Activated naive CD4-positive, alpha-beta T cell treated with anti-CD3 and anti-CD28 coated beads, Interleukin-2, amount 10 ng/mL, durations not matched to agents 7 days and 5 days (primary cell): Measurements from ENCODE around the gene PER1.

Experiments used
- CTCF ChIA-PET: fragments of 350-600 bp; sonication (Branson Sonifier 250); formaldehyde crosslinking; loops from one replicate; lab custom pipeline; 2021; ENCODE audit warnings: antibody characterized with exemption; lab: Charles Lee
- DNase-seq: peaks from one replicate; pipeline ENCODE4 v3.0.0-alpha.2; 2020
- H3K27ac Mint-ChIP-seq: one replicate; pipeline ENCODE4 v1.8.0; 2021; ENCODE audit warnings: mild to moderate bottlenecking, moderate library complexity, mixed read lengths
- H3K27me3 Mint-ChIP-seq: one replicate; pipeline ENCODE4 v1.8.0; 2021; ENCODE audit warnings: mild to moderate bottlenecking, mixed read lengths
- H3K36me3 Mint-ChIP-seq: one replicate; pipeline ENCODE4 v1.8.0; 2021; ENCODE audit warnings: mixed read lengths
- H3K4me1 Mint-ChIP-seq: one replicate; pipeline ENCODE4 v1.8.0; 2021; ENCODE audit warnings: mixed read lengths
- H3K4me3 Mint-ChIP-seq: one replicate; pipeline ENCODE4 v1.8.0; 2021; ENCODE audit warnings: mild to moderate bottlenecking, moderate library complexity, mixed read lengths
- H3K9me3 Mint-ChIP-seq: one replicate; pipeline ENCODE4 v1.8.0; 2021; ENCODE audit warnings: mixed read lengths

PER1 gene, protein sequence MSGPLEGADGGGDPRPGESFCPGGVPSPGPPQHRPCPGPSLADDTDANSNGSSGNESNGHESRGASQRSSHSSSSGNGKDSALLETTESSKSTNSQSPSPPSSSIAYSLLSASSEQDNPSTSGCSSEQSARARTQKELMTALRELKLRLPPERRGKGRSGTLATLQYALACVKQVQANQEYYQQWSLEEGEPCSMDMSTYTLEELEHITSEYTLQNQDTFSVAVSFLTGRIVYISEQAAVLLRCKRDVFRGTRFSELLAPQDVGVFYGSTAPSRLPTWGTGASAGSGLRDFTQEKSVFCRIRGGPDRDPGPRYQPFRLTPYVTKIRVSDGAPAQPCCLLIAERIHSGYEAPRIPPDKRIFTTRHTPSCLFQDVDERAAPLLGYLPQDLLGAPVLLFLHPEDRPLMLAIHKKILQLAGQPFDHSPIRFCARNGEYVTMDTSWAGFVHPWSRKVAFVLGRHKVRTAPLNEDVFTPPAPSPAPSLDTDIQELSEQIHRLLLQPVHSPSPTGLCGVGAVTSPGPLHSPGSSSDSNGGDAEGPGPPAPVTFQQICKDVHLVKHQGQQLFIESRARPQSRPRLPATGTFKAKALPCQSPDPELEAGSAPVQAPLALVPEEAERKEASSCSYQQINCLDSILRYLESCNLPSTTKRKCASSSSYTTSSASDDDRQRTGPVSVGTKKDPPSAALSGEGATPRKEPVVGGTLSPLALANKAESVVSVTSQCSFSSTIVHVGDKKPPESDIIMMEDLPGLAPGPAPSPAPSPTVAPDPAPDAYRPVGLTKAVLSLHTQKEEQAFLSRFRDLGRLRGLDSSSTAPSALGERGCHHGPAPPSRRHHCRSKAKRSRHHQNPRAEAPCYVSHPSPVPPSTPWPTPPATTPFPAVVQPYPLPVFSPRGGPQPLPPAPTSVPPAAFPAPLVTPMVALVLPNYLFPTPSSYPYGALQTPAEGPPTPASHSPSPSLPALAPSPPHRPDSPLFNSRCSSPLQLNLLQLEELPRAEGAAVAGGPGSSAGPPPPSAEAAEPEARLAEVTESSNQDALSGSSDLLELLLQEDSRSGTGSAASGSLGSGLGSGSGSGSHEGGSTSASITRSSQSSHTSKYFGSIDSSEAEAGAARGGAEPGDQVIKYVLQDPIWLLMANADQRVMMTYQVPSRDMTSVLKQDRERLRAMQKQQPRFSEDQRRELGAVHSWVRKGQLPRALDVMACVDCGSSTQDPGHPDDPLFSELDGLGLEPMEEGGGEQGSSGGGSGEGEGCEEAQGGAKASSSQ (N-terminal part only)

DNA sequence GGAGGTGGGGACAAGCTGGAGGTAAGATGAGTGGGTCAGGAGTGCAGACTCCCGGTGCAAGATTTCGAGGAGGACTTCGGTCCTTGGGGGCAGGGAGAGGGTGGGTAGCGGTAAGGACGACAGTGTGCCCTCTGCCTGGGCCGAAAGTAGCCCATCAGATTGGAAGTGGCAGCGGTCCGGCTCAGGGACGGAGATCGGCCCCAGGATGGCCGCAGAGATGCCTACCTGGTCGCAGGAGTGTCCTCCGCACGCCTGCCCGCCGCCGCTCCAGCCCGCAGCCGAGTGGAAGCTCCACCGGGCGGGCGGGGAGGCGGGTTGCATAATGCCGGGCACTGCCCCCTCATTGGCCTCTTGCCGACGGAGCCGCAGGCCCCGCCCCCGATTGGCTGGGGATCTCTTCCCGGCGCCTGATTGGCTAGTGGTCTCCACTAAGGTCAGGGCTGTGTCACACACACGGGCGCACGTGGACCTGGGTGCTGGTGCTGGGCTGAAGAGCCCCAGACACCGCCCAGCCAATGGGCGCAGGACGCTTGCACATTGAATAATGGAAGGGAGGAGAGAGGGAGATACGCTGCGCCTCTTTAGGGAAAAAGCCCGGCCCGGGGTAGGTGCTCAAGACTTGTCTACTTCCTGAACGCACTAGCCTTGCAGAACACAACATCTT is at the start of gene PER1:
PER1 (minus strand) TSS at position 293 of the 664 bp plus-strand sequence. CDS start 1,698 bp downstream, outside the sequence.
- Mint-ChIP-seq H3K36me3 (peaks cover 19% of the 10 kb centered on the region), H3K27me3 (no peaks in the 10 kb centered on the region), H3K9me3 (no peaks in the 10 kb centered on the region), H3K4me3 (peak within 1 kb of the TSS; percentile 89), H3K27ac (peak within 1 kb of the TSS; percentile 90), H3K4me1 (peaks cover 35% of the 10 kb centered on the region)
- CTCF ChIA-PET, result interaction anchor here (1.5 to 2.1 kb wide), 2 partner anchors 9 to 14 kb away, joined by 3 to 11 read pairs; no protein-coding TSS in a partner anchor
- DNase-seq, result peak; percentile 93

DNA sequence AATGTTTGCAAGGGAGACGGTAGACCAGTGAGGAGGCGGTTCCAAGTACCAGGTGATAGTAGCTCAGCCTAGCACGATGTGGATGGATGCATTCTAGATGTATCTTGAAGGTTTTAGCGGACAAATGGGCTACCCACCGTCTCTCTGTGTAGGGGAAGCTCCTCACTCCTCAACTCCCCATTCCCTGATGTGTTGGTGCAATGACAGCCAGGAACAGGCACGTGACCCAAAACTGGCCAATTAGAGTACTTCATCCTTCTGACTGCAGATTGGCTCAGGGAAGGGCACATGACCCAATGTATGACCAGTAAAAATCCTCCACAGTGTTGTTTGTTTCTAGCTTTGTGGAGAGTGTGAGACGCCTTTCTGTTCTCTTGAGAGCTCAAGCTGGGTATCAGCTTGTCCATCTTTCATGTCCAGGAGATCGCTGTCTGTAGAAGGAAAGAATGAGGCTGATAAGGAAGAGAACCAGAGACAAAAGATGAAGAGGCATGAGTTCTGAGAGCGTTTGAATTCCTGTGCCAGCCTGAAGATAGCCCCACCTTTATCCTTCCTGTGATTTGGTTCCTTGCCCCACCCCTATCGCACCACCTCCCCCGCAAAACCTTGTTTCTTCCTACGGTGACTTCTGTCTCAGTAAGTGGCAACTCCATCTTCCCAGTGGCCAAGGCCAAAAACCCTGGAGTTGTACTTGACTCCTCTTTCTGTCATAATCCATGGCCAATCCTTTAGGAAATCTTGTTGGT is 40.0 kb upstream of the PER1 start:
- DNase-seq, result peak; percentile 82
- Mint-ChIP-seq H3K4me1 (peaks cover 20% of the 10 kb centered on the region), H3K27me3 (no peaks in the 10 kb centered on the region), H3K4me3 (no peak overlapping the region), H3K9me3 (no peaks in the 10 kb centered on the region), H3K27ac (no peak overlapping the region), H3K36me3 (no peaks in the 10 kb centered on the region)
- CTCF ChIA-PET, result interaction anchor here (0.6 to 2.0 kb wide), 3 partner anchors 9 to 133 kb away, joined by 3 to 5 read pairs (median 4); no protein-coding TSS in a partner anchor

DNA sequence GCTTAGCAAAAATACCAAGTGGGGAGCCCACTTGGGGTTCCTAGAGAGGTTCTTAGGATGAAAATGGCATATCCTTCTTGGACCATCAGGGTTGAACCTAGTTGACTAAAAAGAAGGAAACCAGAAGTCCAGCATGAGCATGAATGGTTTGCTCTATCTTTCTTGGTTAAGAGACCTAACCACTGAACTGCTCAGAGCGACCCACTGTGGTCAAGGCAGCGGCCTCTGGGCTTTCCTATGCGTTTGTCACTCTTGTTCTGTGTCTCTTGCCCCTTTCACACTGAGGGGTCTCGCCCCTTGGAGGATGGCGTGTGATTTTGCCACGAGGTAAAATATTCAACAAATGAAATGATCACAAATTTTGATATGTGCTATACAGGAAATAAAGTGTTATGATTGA is 38.3 kb upstream of the PER1 start:
- H3K9me3 Mint-ChIP-seq, result no peaks in the 10 kb centered on the region
- no peaks in the 10 kb centered on the region for H3K36me3 Mint-ChIP-seq
- no peak for DNase-seq
- H3K27ac Mint-ChIP-seq, result no peak overlapping the region
- H3K4me1 Mint-ChIP-seq, result peaks cover 12% of the 10 kb centered on the region
- no peaks in the 10 kb centered on the region for H3K27me3 Mint-ChIP-seq
- peak overlapping the region; percentile 25 for H3K4me3 Mint-ChIP-seq
- CTCF ChIA-PET, result interaction anchor here (0.6 to 1.6 kb wide), 3 partner anchors 30 to 111 kb away, joined by 3 to 4 read pairs (median 3); partner anchors contain the start of gene SLC25A35

DNA sequence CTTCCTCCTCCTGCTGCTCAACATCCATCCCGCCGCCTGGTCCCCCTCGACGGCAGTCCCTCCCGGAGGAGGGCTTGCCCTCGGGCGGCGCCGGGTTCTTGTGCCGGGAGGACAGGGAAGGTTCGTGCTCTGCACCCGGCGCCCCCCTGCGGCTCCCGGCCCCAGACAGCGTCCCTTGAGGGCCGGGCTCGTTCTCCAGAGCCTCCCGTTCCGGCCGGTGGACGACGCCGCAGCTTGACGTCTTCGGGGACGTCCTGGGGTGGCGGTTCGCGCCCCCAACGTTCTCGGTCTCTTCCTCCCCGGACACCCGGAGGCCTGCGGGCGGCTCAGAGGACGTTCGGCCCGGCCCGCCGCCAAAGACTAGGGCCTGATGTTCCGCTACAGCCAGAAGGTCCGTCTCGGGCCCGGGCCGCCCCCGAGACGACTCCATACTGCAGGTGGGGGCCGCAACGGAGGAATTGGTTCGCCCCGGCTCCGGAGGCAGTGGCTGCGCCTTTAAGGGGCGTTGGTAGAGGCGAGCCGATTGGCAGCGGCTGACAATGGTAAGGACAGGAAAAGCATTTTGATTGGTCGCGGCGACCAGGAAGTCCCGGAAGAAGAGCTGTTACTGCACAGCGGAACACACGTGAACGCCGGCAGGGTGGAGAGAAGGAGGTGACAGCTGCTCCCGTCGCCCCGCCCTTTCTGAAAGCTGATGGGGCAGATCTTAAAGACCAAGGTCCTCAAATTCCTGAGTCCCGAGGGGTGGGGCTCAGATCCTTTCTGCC is 37.7 kb upstream of the PER1 start, which contains the start of gene BORCS6:
BORCS6 (minus strand) TSS at position 470 of the 767 bp plus-strand sequence; CDS start at position 430, 40 bp downstream.
- no peaks in the 10 kb centered on the region for H3K27me3 Mint-ChIP-seq
- DNase-seq, result peak; percentile 98
- H3K9me3 Mint-ChIP-seq, result no peaks in the 10 kb centered on the region
- CTCF ChIA-PET, result interaction anchor here (0.6 to 3.0 kb wide), 3 partner anchors 29 to 111 kb away, joined by 3 to 10 read pairs (median 4); no protein-coding TSS in a partner anchor
- no peak within 1 kb of the TSS for H3K27ac Mint-ChIP-seq
- peaks cover 12% of the 10 kb centered on the region for H3K4me1 Mint-ChIP-seq
- H3K4me3 Mint-ChIP-seq, result peak within 1 kb of the TSS; percentile 25
- H3K36me3 Mint-ChIP-seq, result no peaks in the 10 kb centered on the region

DNA sequence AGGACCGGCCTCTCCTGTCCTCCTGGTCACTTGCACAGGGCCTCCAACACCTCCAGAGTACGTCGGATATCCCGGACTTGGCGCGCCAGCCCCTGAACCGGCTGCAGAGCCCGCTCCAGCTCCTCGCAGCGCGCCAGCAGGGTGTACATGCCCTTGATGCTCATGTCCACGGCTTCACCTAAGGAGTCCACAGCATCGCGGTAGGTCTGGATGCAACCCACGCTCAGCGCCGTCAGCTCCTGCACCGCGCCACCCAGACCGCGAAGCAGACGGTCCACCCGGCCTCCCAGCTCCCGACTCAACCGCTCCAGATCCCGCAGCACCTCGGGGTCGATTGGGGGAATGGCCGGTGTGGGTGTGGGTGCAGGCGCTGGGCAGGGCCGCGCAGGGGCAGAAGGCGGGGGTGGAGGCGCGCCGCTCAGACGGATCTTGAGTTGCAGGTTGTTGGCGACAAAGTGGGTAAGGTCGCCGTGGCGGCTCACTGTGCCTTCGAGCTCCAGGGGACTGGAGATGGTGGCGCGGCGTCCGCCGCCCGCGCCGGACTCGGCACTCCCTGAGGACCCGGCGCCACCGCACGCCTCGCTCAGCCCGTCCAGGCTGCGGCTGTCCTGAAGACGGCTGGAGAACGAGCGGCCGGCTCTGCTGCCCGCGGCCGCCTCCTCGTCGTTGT is 37.0 kb upstream of the PER1 start:
- peaks cover 15% of the 10 kb centered on the region for H3K4me1 Mint-ChIP-seq
- no peak overlapping the region for H3K27ac Mint-ChIP-seq
- DNase-seq, result peak; percentile 57
- H3K9me3 Mint-ChIP-seq, result no peaks in the 10 kb centered on the region
- no peaks in the 10 kb centered on the region for H3K36me3 Mint-ChIP-seq
- H3K27me3 Mint-ChIP-seq, result no peaks in the 10 kb centered on the region
- CTCF ChIA-PET, result interaction anchor here (0.8 to 3.0 kb wide), 6 partner anchors 18 to 113 kb away, joined by 3 to 10 read pairs (median 4); no protein-coding TSS in a partner anchor
- H3K4me3 Mint-ChIP-seq, result no peak overlapping the region

DNA sequence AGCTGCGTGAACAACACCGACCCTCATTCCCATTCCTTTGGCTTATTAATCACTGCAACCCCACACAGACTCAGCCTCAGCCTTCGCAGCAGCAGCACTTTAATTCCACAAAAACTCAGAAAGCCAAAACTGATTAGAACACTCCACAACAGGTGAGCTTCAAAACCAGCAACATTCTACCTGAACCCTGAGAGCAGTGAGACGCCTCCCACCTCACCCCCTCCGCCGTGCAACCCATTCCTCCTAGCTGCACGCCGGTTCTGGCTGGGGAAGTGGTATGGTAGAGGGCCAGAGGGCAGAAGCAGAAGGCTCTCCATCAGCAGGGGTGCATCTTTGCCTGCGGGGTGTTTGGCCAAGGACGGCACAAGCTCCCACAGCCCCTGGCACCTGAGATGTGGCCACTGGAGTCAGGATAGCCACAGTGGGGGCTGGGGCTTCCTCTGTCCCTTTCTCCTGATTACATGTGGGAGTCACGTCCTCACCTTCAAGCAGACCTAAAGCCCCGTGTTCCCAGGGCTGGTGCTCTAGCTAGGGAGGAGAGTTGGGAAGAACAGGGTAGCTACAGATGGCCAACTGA is 36.1 kb upstream of the PER1 start:
- no peaks in the 10 kb centered on the region for H3K9me3 Mint-ChIP-seq
- H3K27me3 Mint-ChIP-seq, result peaks cover 8% of the 10 kb centered on the region
- no peak overlapping the region for H3K27ac Mint-ChIP-seq
- DNase-seq, result peak; percentile 37
- peaks cover 20% of the 10 kb centered on the region for H3K4me1 Mint-ChIP-seq
- H3K4me3 Mint-ChIP-seq, result no peak overlapping the region
- CTCF ChIA-PET, result interaction anchor here (0.8 to 3.0 kb wide), 7 partner anchors 19 to 114 kb away, joined by 3 to 10 read pairs (median 3); no protein-coding TSS in a partner anchor
- H3K36me3 Mint-ChIP-seq, result no peaks in the 10 kb centered on the region

DNA sequence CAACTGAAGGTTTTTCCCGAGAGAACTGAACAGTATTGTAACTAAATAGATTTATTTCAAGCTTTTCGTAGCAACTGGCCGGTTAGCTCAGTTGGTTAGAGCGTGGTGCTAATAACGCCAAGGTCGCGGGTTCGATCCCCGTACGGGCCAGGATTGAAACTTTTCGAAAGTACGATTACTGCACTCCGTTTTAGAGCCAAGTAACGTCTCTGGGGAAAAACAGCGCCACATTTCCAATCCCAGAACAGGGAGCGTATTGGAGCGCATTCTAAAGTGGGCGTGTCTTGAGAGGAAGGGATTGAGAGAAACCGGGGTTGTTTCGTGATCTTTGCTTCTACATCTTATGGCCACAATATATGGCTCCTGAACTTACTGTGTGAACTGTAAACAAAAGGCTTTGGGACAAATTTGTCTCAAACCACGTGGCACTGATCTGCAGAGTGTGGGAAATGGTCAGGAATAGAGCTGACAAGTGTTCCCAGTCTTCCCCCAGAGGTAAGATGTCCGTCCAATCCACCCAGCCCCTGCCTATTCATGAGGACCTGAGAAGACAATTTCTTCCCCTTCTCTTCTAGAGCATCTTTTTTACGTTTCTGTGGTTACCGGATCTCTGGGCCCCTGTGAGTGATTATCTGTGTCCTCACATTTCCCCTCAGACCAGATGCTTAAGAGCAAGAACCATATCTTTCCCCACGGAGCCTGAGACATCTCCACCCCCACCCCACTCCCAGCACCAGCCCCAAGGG is 35.5 kb upstream of the PER1 start:
- Mint-ChIP-seq H3K9me3 (no peaks in the 10 kb centered on the region), H3K36me3 (no peaks in the 10 kb centered on the region), H3K27me3 (peaks cover 13% of the 10 kb centered on the region), H3K4me3 (no peak overlapping the region), H3K4me1 (peaks cover 20% of the 10 kb centered on the region), H3K27ac (no peak overlapping the region)
- peak; percentile 93 for DNase-seq
- CTCF ChIA-PET, result interaction anchor here (0.9 to 3.0 kb wide), 9 partner anchors 15 to 115 kb away, joined by 3 to 10 read pairs (median 4); no protein-coding TSS in a partner anchor

DNA sequence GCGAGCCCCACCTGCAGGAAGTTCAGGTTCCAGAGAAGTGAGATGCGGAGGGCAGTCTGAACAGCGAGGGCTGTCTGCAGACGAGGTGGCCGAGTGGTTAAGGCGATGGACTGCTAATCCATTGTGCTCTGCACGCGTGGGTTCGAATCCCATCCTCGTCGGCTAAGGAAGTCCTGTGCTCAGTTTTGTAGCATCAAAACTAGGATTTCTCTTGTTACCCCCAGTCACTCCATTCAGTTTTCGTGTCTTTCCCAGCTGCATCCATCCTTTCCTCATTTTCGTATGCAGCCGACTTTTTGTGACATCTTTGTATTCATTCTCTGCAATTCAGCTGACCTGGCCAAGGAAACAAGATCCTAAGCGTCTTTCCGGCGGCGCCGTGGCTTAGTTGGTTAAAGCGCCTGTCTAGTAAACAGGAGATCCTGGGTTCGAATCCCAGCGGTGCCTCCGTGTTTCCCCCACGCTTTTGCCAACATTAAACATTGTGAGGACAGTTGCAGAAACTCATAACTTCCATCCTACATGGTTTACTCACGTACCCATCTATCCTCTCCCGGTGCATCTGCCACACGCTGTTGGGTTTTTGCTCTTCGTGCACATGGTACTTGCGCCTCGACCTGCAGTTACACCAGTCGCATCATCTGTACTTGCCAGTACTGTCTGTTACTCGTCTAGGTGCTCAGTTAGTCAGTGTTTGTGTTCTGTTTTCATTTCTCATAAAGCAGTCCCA is 34.7 kb upstream of the PER1 start:
- Mint-ChIP-seq H3K36me3 (no peaks in the 10 kb centered on the region), H3K27me3 (peaks cover 19% of the 10 kb centered on the region), H3K4me1 (peaks cover 22% of the 10 kb centered on the region), H3K4me3 (no peak overlapping the region), H3K27ac (no peak overlapping the region), H3K9me3 (no peaks in the 10 kb centered on the region)
- peak; percentile 92 for DNase-seq
- CTCF ChIA-PET, result interaction anchor here (0.9 to 3.0 kb wide), 6 partner anchors 14 to 114 kb away, joined by 3 to 10 read pairs (median 4); no protein-coding TSS in a partner anchor

DNA sequence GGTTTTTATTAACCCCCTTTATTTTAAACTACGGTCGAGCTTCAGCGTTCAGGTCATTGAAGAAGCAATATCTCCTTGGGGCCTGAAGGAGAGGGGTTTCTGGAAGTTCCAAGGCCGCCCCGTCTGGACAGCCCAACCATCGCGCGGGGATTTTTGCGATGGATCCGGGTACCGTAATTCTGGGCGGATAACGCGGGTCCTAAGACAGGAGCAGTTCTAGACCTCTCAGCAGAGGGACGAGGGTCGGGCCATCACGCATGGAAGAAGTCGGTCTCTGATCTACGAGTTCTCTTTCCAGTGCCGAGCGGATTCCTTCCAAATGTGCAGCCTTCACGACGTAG is 34.2 kb upstream of the PER1 start:
- H3K4me1 Mint-ChIP-seq, result peaks cover 24% of the 10 kb centered on the region
- no peaks in the 10 kb centered on the region for H3K36me3 Mint-ChIP-seq
- CTCF ChIA-PET, result interaction anchor here (0.7 to 1.2 kb wide), 2 partner anchors 62 to 67 kb away, joined by 3 read pairs; partner anchors contain the start of genes CTC1 and PFAS
- no peak for DNase-seq
- no peaks in the 10 kb centered on the region for H3K9me3 Mint-ChIP-seq
- no peak overlapping the region for H3K4me3 Mint-ChIP-seq
- H3K27ac Mint-ChIP-seq, result no peak overlapping the region
- H3K27me3 Mint-ChIP-seq, result peaks cover 23% of the 10 kb centered on the region
